A549 (cell line): ENCODE results near the gene SMTNL2. TPM values are rescaled to one million over a fixed set of nuclear protein-coding genes. Genes with fewer than 3 reads are reported as not detected.
A peak's percentile ranks its signal among the peaks of the same experiment; 100 is the strongest.

Experiments used
- ATAC-seq, 2 experiments: fragments of 200-7000 bp in 1 of 2; fragments of >200 bp in 1 of 2; cut with Nextera tagmentation in 1 of 2; cut with Tn5 transposase in 1 of 2; 3 replicates each; pipeline versions ENCODE4 v1.8.0 to v1.9.1; 2018 to 2020; ENCODE audit warnings: mild to moderate bottlenecking in 1 of 2, moderate library complexity in 1 of 2
- CTCF ChIA-PET: fragments of 300-600 bp; sonication (Branson Sonifier 250); formaldehyde crosslinking; extraction: SDS; loops from one replicate; lab custom pipeline; 2021; ENCODE audit warnings: antibody characterized with exemption, inconsistent platforms; lab: Yijun Ruan, JAX
- POLR2A ChIA-PET: fragments of 350-600 bp; formaldehyde crosslinking; extraction: SDS; loops from one replicate; lab custom pipeline; 2021; ENCODE audit warnings: antibody characterized with exemption, inconsistent platforms; lab: Yijun Ruan, JAX
- DNase-seq, 2 experiments: peaks; one replicate each; pipeline versions ENCODE4 v3.0.0 to v3.0.0-alpha.2; 2011 to 2016; ENCODE audit warnings: low read depth in 1 of 2, low spot score in 1 of 2
- FAIRE-seq: peaks from 2 replicates; lab custom pipeline; 2011; peaks lifted over from hg19 to GRCh38; lab: Jason Lieb, UNC
- H3K27ac ChIP-seq, 2 experiments: fragments of >200 bp; sonication (Bioruptor Twin); formaldehyde crosslinking; 3 replicates each; pipeline ENCODE4 v1.5.1; 2016 to 2017
- H3K4me1 ChIP-seq: fragments of >200 bp; sonication (Bioruptor Twin); formaldehyde crosslinking; 3 replicates; pipeline ENCODE4 v1.6.1; 2016
- H3K4me2 ChIP-seq: fragments of >200 bp; sonication (Bioruptor Twin); formaldehyde crosslinking; 3 replicates; pipeline ENCODE4 v1.6.1; 2016
- H3K4me3 ChIP-seq: fragments of >200 bp; sonication (Bioruptor Twin); formaldehyde crosslinking; 3 replicates; pipeline ENCODE4 v1.5.1; 2016
- H3K9me3 ChIP-seq: fragments of >200 bp; sonication (Bioruptor Twin); formaldehyde crosslinking; 3 replicates; pipeline ENCODE4 v1.6.1; 2016
- CEBPB ChIP-seq, 2 experiments: fragments of >200 bp in 1 of 2; sonication (Bioruptor Twin) in 1 of 2; formaldehyde crosslinking in 1 of 2; IDR thresholded peaks; 2 replicates each; pipeline ENCODE4 v1.6.1; 2012 to 2016
- CTCF ChIP-seq: fragments of >200 bp; sonication (Bioruptor Twin); formaldehyde crosslinking; IDR thresholded peaks from 3 replicates; pipeline ENCODE4 v1.5.1; 2016
- E2F6 ChIP-seq: IDR thresholded peaks from 2 replicates; pipeline ENCODE4 v1.6.1; 2012; ENCODE audit warnings: low read depth, borderline replicate concordance
- HEYL ChIP-seq: fragments of 250-450 bp; sonication (Bioruptor Pico); IDR thresholded peaks from 2 replicates; pipeline ENCODE4 v1.8.0; 2021; ENCODE audit warnings: mild to moderate bottlenecking, moderate library complexity
- NFE2L2 ChIP-seq: fragments of 150-350 bp; conservative IDR thresholded peaks from 2 replicates; pipeline ENCODE4 v1.6.1; 2014; ENCODE audit warnings: low read length
- NR3C1 ChIP-seq: fragments of >200 bp; sonication (Bioruptor Twin); formaldehyde crosslinking; IDR thresholded peaks from 3 replicates; pipeline ENCODE4 v1.6.1; 2017
- PHF8 ChIP-seq: fragments of 200-600 bp; sonication (generic); IDR thresholded peaks from 2 replicates; pipeline ENCODE4 v1.6.1; 2016; ENCODE audit warnings: low read depth, mild to moderate bottlenecking, antibody characterized with exemption, moderate library complexity, borderline replicate concordance
- POLR2AphosphoS2 ChIP-seq: conservative IDR thresholded peaks from 2 replicates; pipeline ENCODE4 v1.6.1; 2012; ENCODE audit warnings: low read length, improper control_type of control experiment, inconsistent platforms
- RCOR1 ChIP-seq: fragments of 150-350 bp; IDR thresholded peaks from 2 replicates; pipeline ENCODE4 v1.6.1; 2014; ENCODE audit warnings: antibody characterized with exemption, low read length, low read depth
- RFX5 ChIP-seq: fragments of 450-650 bp; IDR thresholded peaks from 2 replicates; pipeline ENCODE4 v1.7.1; 2014; ENCODE audit warnings: antibody characterized with exemption, mild to moderate bottlenecking, moderate library complexity
- SREBF2 ChIP-seq: fragments of 450-650 bp; IDR thresholded peaks from 2 replicates; pipeline ENCODE4 v1.6.1; 2014; ENCODE audit warnings: mild to moderate bottlenecking, moderate library complexity
- ZC3H11A ChIP-seq: fragments of 450-650 bp; IDR thresholded peaks from 2 replicates; pipeline ENCODE4 v1.6.1; 2014; ENCODE audit warnings: antibody characterized with exemption, mild to moderate bottlenecking
- ZFP36 ChIP-seq: fragments of 450-650 bp; IDR thresholded peaks from 2 replicates; pipeline ENCODE4 v1.6.1; 2014; ENCODE audit warnings: borderline replicate concordance; ENCODE audit not compliant: partially characterized antibody
- WGBS: methylation state at CpG from one replicate; pipeline ENCODE4 v1.1.6; 2017; ENCODE audit errors: missing lambda C conversion rate; 5-methylcytosine and 5-hydroxymethylcytosine counted together
- polyA plus RNA-seq, 4 experiments: library from polyadenylated mRNA; depleted of rRNA in 3 of 4; stranded (reverse); fragments of >200 nt; fragmentation: RNase III in 1 of 4; extraction: RNeasy Plus Mini Kit Qiagen cat#74134 plus additional on column Dnase treatment in 1 of 4; gene quantifications; 2 replicates in 3 of 4; 3 replicates in 1 of 4; pipeline ENCODE4 v1.2.3, GENCODE V29; 2011 to 2017

Gene SMTNL2
- polyA plus RNA-seq, 2 of the 4 experiments (the other 2 are of a cell fraction): 0.05 to 0.06 TPM

GRCh38 chr17:4549781-4550533 is 34.4 kb upstream of the SMTNL2 start:
- FAIRE-seq (no peak), DNase-seq (no peak), ATAC-seq (no peak)
- H3K4me2 ChIP-seq: no peak overlapping the region
- ChIA-PET CTCF (interaction anchor here (1.0 to 13.0 kb wide), 7 partner anchors 9 to 129 kb away, joined by 3 to 99 read pairs (median 5); no protein-coding TSS in a partner anchor), POLR2A (interaction anchor here (0.6 kb wide), 4 partner anchors 52 to 585 kb away, joined by 3 to 7 read pairs (median 5); no protein-coding TSS in a partner anchor)
- 92% methylated on average over 23 of the region's 25 CpGs for WGBS
- TF ChIP-seq CEBPB (IDR thresholded peaks at IDR 0.05): no peak
- no peak for TF ChIP-seq POLR2AphosphoS2
- no peak for TF ChIP-seq ZC3H11A
- TF ChIP-seq NR3C1: no peak
- H3K4me3 ChIP-seq: no peak overlapping the region
- no peaks in the 10 kb centered on the region for H3K9me3 ChIP-seq
- H3K4me1 ChIP-seq: peaks cover 23% of the 10 kb centered on the region
- H3K27ac ChIP-seq: no peak overlapping the region

GRCh38 chr17:4550534-4551039 is 33.7 kb upstream of the SMTNL2 start:
- DNase-seq (no peak), FAIRE-seq (no peak), ATAC-seq (no peak)
- H3K27ac ChIP-seq: no peak overlapping the region
- H3K9me3 ChIP-seq: no peaks in the 10 kb centered on the region
- H3K4me1 ChIP-seq: peaks cover 23% of the 10 kb centered on the region
- ChIA-PET CTCF (interaction anchor here (1.0 to 13.0 kb wide), 4 partner anchors 15 to 129 kb away, joined by 3 to 99 read pairs (median 4); no protein-coding TSS in a partner anchor), POLR2A (interaction anchor here (0.6 kb wide), 1 partner anchor 52 kb away, joined by 7 read pairs; no protein-coding TSS in a partner anchor)
- 96% methylated on average over 16 of the region's 16 CpGs for WGBS
- no peak overlapping the region for H3K4me2 ChIP-seq
- no peak overlapping the region for H3K4me3 ChIP-seq
- no peak for TF ChIP-seq SREBF2
- no peak for TF ChIP-seq HEYL (CRISPR knock-in tag)

GRCh38 chr17:4551141-4551540 is 33.2 kb upstream of the SMTNL2 start:
- Histone ChIP-seq H3K4me1 (peaks cover 28% of the 10 kb centered on the region), H3K4me2 (no peak overlapping the region), H3K4me3 (no peak overlapping the region), H3K9me3 (no peaks in the 10 kb centered on the region), H3K27ac (no peak overlapping the region)
- TF ChIP-seq E2F6 (no peak), NFE2L2 (no peak), CTCF (peak; percentile 6; the same call in 1 of the 3 replicates)
- CTCF ChIA-PET: interaction anchor here (0.7 to 13.0 kb wide), 10 partner anchors 10 to 130 kb away, joined by 3 to 99 read pairs (median 3); no protein-coding TSS in a partner anchor
- DNase-seq (peak in 1 of 2 experiments; percentile 62), FAIRE-seq (no peak), ATAC-seq (peak in 1 of 2 experiments; percentile 35; a peak in 3 of 6 replicates)
- 90% methylated on average over 8 of the region's 8 CpGs for WGBS
- POLR2A ChIA-PET: interaction anchor here (0.8 kb wide), 1 partner anchor 9 kb away, joined by 3 read pairs; no protein-coding TSS in a partner anchor

- POLR2A ChIA-PET: interaction anchor here (0.8 kb wide), 1 partner anchor 10 kb away, joined by 3 read pairs; no protein-coding TSS in a partner anchor
- no peaks in the 10 kb centered on the region for H3K9me3 ChIP-seq
- FAIRE-seq (no peak), ATAC-seq (no peak), DNase-seq (no peak)
- H3K4me3 ChIP-seq: no peak overlapping the region
- CTCF ChIA-PET: interaction anchor here (0.5 to 13.0 kb wide), 11 partner anchors 10 to 783 kb away, joined by 3 to 99 read pairs (median 3); no protein-coding TSS in a partner anchor
- no peak overlapping the region for H3K4me2 ChIP-seq
- H3K4me1 ChIP-seq: peaks cover 28% of the 10 kb centered on the region
- TF ChIP-seq RCOR1 (no peak), RFX5 (no peak), PHF8 (no peak), ZFP36 (no peak)
- no peak overlapping the region for H3K27ac ChIP-seq
- WGBS: 93% methylated on average over 26 of the region's 27 CpGs
Measured at GRCh38 chr17:4551796-4552525, 32.4 kb upstream of the SMTNL2 start.
